Liver (tissue), 9 donors: Measurements from ENCODE around the gene KCNA1. TPM values are rescaled to one million over a fixed set of nuclear protein-coding genes. Genes with fewer than 3 reads are reported as not detected.

Experiments
- DNase-seq: peaks from one replicate; pipeline ENCODE4 v3.0.0-alpha.2; 2017; ENCODE audit warnings: low spot score
- H3K27ac ChIP-seq, 2 donors: one replicate each; pipeline ENCODE4 v1.7.0; 2013; ENCODE audit warnings: inconsistent platforms in 2 of 2, low read length in 2 of 2, control low read depth in 1 of 2, low read depth in 1 of 2, mild to moderate bottlenecking in 1 of 2
- H3K27me3 ChIP-seq, 4 donors: one replicate each; pipeline versions ENCODE4 v1.6.1 to v1.7.0; 2013; ENCODE audit warnings: low read length in 3 of 4, inconsistent platforms in 1 of 4, mild to moderate bottlenecking in 1 of 4, moderate library complexity in 1 of 4; ENCODE audit not compliant: control insufficient read depth in 4 of 4, insufficient read depth in 4 of 4
- H3K36me3 ChIP-seq, 4 donors: one replicate each; pipeline versions ENCODE4 v1.6.1 to v1.7.0; 2013; ENCODE audit warnings: low read length in 3 of 4, mild to moderate bottlenecking in 3 of 4, low read depth in 1 of 4, moderate library complexity in 1 of 4; ENCODE audit not compliant: control insufficient read depth in 4 of 4, insufficient read depth in 3 of 4
- H3K4me1 ChIP-seq, 4 donors: one replicate each; pipeline versions ENCODE4 v1.6.1 to v1.7.0; 2013; ENCODE audit warnings: low read length in 3 of 4, mild to moderate bottlenecking in 3 of 4, moderate library complexity in 1 of 4; ENCODE audit not compliant: control insufficient read depth in 4 of 4, insufficient read depth in 4 of 4
- H3K4me3 ChIP-seq, 3 donors: one replicate each; pipeline versions ENCODE4 v1.6.1 to v1.7.0; 2013; ENCODE audit warnings: low read length in 3 of 3, control low read depth in 1 of 3, low read depth in 1 of 3, mild to moderate bottlenecking in 1 of 3
- H3K9ac ChIP-seq, 2 donors: one replicate each; pipeline ENCODE4 v1.7.0; 2013; ENCODE audit warnings: low read length in 2 of 2, mild to moderate bottlenecking in 2 of 2, moderate library complexity in 2 of 2, control low read depth in 1 of 2, low read depth in 1 of 2
- H3K9me3 ChIP-seq, 4 donors: one replicate each; pipeline versions ENCODE4 v1.6.1 to v1.7.0; 2013; ENCODE audit warnings: low read length in 3 of 4; ENCODE audit not compliant: control insufficient read depth in 4 of 4
- ATF3 ChIP-seq: IDR thresholded peaks from 2 replicates; pipeline ENCODE4 v1.6.1; 2016; ENCODE audit warnings: antibody characterized with exemption
- CTCF ChIP-seq: fragments of 150-350 bp; IDR thresholded peaks from 2 replicates; pipeline ENCODE4 v1.5.1; 2017; ENCODE audit warnings: improper control_type of control experiment, low read depth, low read length; ENCODE audit not compliant: missing input control
- EGR1 ChIP-seq, 2 donors: IDR thresholded peaks; 2 replicates each; pipeline ENCODE4 v1.6.1; 2016 to 2018; ENCODE audit warnings: antibody characterized with exemption in 2 of 2, low read depth in 2 of 2
- FOXA1 ChIP-seq: IDR thresholded peaks from 2 replicates; pipeline ENCODE4 v1.6.1; 2016; ENCODE audit warnings: antibody characterized with exemption
- FOXA2 ChIP-seq: IDR thresholded peaks from 2 replicates; pipeline ENCODE4 v1.6.1; 2016; ENCODE audit warnings: antibody characterized with exemption
- GABPA ChIP-seq, 2 donors: IDR thresholded peaks in 1 of 2; conservative IDR thresholded peaks in 1 of 2; 2 replicates each; pipeline ENCODE4 v1.6.1; 2016; ENCODE audit warnings: antibody characterized with exemption in 2 of 2, mild to moderate bottlenecking in 1 of 2, moderate library complexity in 1 of 2
- HNF4A ChIP-seq, 2 donors: conservative IDR thresholded peaks; 2 replicates each; pipeline ENCODE4 v1.6.1; 2016; ENCODE audit warnings: antibody characterized with exemption in 2 of 2, mild to moderate bottlenecking in 2 of 2
- HNF4G ChIP-seq: IDR thresholded peaks from 2 replicates; pipeline ENCODE4 v1.6.1; 2016; ENCODE audit warnings: antibody characterized with exemption
- JUND ChIP-seq, 2 donors: IDR thresholded peaks; 2 replicates each; pipeline ENCODE4 v1.6.1; 2016; ENCODE audit warnings: antibody characterized with exemption in 2 of 2
- NR2F2 ChIP-seq: IDR thresholded peaks from 2 replicates; pipeline ENCODE4 v1.6.1; 2016; ENCODE audit warnings: antibody characterized with exemption
- RAD21 ChIP-seq, 2 donors: IDR thresholded peaks; 2 replicates each; pipeline ENCODE4 v1.6.1; 2016; ENCODE audit warnings: antibody characterized with exemption in 2 of 2, mild to moderate bottlenecking in 2 of 2
- RXRA ChIP-seq, 2 donors: IDR thresholded peaks; 2 replicates each; pipeline ENCODE4 v1.6.1; 2017 to 2018; ENCODE audit warnings: antibody characterized with exemption in 2 of 2, mild to moderate bottlenecking in 1 of 2
- SP1 ChIP-seq: IDR thresholded peaks from 2 replicates; pipeline ENCODE4 v1.6.1; 2018; ENCODE audit warnings: antibody characterized with exemption, mild to moderate bottlenecking
- TAF1 ChIP-seq: conservative IDR thresholded peaks from 2 replicates; pipeline ENCODE4 v1.6.1; 2016; ENCODE audit warnings: antibody characterized with exemption, mild to moderate bottlenecking
- YY1 ChIP-seq: IDR thresholded peaks from 2 replicates; pipeline ENCODE4 v1.6.1; 2016; ENCODE audit warnings: antibody characterized with exemption, mild to moderate bottlenecking
- ZBTB33 ChIP-seq: IDR thresholded peaks from 2 replicates; pipeline ENCODE4 v1.6.1; 2016; ENCODE audit warnings: antibody characterized with exemption
- WGBS: extraction: QIAGEN DNeasy Blood & Tissue Kit; methylation state at CpG from one replicate; pipeline ENCODE4 v1.1.7; 2013; 5-methylcytosine and 5-hydroxymethylcytosine counted together
- polyA plus RNA-seq, 2 donors: library from polyadenylated mRNA; stranded (reverse) in 1 of 2; unstranded in 1 of 2; fragments of 200-250 nt in 1 of 2; fragments of >200 nt in 1 of 2; fragmentation: Nextera tagmentation in 1 of 2; extraction: Ambion mirVana in 1 of 2; gene quantifications; one replicate each; pipeline versions ENCODE4 v1.2.1 to v1.2.3, GENCODE V29; 2013 to 2015
- total RNA-seq, 2 donors: library from RNA; depleted of rRNA; stranded (reverse); fragments of >200 nt; gene quantifications; one replicate each; pipeline ENCODE4 v1.2.3, GENCODE V29; 2014
- TF ChIP-seq, protein P1 (sequence below): IDR thresholded peaks from 2 replicates; pipeline ENCODE4 v1.6.1; 2016; ENCODE audit warnings: antibody characterized with exemption, mild to moderate bottlenecking
- TF ChIP-seq, protein P2 (sequence below): IDR thresholded peaks from 2 replicates; pipeline ENCODE4 v1.6.1; 2016; ENCODE audit warnings: antibody characterized with exemption
- donor health status: healthy.
- donor health status: healthy.
- donor health status: healthy.
- donor health status: healthy.
- donor health status: healthy.

The KCNA1 gene
- total and polyA plus RNA-seq, 4 donors: not detected

- Histone ChIP-seq H3K4me1 (no peaks in the 10 kb centered on the region), H3K27me3 (peaks cover 0 to 16% (median 2%) of the 10 kb centered on the region in 4 donors), H3K36me3 (no peaks in the 10 kb centered on the region), H3K27ac (no peak overlapping the region), H3K9ac (no peak overlapping the region), H3K9me3 (no peaks in the 10 kb centered on the region), H3K4me3 (no peak overlapping the region)
- TF ChIP-seq GABPA (IDR thresholded peaks at IDR 0.05 in 1 of 2, conservative IDR thresholded peaks at IDR 0.05 in 1 of 2): no peak
- TF ChIP-seq, protein P1, sequence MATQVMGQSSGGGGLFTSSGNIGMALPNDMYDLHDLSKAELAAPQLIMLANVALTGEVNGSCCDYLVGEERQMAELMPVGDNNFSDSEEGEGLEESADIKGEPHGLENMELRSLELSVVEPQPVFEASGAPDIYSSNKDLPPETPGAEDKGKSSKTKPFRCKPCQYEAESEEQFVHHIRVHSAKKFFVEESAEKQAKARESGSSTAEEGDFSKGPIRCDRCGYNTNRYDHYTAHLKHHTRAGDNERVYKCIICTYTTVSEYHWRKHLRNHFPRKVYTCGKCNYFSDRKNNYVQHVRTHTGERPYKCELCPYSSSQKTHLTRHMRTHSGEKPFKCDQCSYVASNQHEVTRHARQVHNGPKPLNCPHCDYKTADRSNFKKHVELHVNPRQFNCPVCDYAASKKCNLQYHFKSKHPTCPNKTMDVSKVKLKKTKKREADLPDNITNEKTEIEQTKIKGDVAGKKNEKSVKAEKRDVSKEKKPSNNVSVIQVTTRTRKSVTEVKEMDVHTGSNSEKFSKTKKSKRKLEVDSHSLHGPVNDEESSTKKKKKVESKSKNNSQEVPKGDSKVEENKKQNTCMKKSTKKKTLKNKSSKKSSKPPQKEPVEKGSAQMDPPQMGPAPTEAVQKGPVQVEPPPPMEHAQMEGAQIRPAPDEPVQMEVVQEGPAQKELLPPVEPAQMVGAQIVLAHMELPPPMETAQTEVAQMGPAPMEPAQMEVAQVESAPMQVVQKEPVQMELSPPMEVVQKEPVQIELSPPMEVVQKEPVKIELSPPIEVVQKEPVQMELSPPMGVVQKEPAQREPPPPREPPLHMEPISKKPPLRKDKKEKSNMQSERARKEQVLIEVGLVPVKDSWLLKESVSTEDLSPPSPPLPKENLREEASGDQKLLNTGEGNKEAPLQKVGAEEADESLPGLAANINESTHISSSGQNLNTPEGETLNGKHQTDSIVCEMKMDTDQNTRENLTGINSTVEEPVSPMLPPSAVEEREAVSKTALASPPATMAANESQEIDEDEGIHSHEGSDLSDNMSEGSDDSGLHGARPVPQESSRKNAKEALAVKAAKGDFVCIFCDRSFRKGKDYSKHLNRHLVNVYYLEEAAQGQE: no peak
- TF ChIP-seq EGR1 (IDR thresholded peaks at IDR 0.05; ENCODE audit: low read depth in 2 of 2): no peak
- no peak for TF ChIP-seq FOXA1
- no peak for TF ChIP-seq HNF4A (conservative IDR thresholded peaks at IDR 0.05)
- TF ChIP-seq FOXA2: no peak
- TF ChIP-seq NR2F2: no peak
- TF ChIP-seq, protein P2, sequence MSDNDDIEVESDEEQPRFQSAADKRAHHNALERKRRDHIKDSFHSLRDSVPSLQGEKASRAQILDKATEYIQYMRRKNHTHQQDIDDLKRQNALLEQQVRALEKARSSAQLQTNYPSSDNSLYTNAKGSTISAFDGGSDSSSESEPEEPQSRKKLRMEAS: no peak
- TF ChIP-seq ZBTB33: no peak
- no peak for TF ChIP-seq HNF4G
- no peak for TF ChIP-seq RXRA (IDR thresholded peaks at IDR 0.05)
- no peak for TF ChIP-seq YY1
- no peak for TF ChIP-seq SP1
- no peak for TF ChIP-seq TAF1
- no peak for TF ChIP-seq ATF3
- no peak for TF ChIP-seq JUND (IDR thresholded peaks at IDR 0.05)
- no peak for TF ChIP-seq CTCF
- no peak for TF ChIP-seq RAD21 (IDR thresholded peaks at IDR 0.05)
- 79% methylated on average over 7 of the region's 7 CpGs for WGBS
- no peak for DNase-seq
Measured at GRCh38 chr12:4951083-4951482, 41.4 kb downstream of the KCNA1 start.
